DND-41 (cell line): ENCODE results near the gene TMEM131L.

Source experiments
- EZH2 ChIP-seq: IDR thresholded peaks from 3 replicates; pipeline ENCODE4 v1.6.1; 2012; ENCODE audit warnings: borderline replicate concordance, low read depth, mild to moderate bottlenecking, moderate library complexity, low read length, inconsistent platforms; ENCODE audit not compliant: severe bottlenecking
- TF ChIP-seq, protein P1 (sequence below): IDR thresholded peaks from 2 replicates; pipeline ENCODE4 v1.5.1; 2012; ENCODE audit warnings: borderline replicate concordance, low read length, moderate library complexity, mild to moderate bottlenecking; ENCODE audit not compliant: poor library complexity, severe bottlenecking; ENCODE audit errors: extremely low read depth

DNA sequence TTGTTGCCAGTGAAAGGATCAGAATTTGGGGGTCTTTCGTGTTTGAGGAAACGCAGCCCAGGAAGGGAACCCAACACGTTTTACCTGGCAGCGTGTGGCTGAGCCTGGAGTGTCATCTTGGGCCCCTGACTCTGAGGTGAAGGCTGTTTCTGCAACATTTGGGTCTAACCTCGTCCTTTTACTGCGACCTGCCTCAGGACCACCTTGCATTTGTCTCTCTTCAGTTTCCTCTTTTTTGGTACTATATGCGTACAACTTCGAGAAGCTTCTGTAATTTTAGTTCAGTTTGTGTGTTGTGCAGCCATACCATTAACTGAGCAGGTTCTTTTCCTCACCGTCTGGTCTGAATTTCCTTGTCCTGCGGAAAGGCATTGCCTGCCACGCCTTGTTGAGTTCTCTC, 61.5 kb downstream of the TMEM131L start:
- TF ChIP-seq, protein P1, sequence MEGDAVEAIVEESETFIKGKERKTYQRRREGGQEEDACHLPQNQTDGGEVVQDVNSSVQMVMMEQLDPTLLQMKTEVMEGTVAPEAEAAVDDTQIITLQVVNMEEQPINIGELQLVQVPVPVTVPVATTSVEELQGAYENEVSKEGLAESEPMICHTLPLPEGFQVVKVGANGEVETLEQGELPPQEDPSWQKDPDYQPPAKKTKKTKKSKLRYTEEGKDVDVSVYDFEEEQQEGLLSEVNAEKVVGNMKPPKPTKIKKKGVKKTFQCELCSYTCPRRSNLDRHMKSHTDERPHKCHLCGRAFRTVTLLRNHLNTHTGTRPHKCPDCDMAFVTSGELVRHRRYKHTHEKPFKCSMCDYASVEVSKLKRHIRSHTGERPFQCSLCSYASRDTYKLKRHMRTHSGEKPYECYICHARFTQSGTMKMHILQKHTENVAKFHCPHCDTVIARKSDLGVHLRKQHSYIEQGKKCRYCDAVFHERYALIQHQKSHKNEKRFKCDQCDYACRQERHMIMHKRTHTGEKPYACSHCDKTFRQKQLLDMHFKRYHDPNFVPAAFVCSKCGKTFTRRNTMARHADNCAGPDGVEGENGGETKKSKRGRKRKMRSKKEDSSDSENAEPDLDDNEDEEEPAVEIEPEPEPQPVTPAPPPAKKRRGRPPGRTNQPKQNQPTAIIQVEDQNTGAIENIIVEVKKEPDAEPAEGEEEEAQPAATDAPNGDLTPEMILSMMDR: no peak
- no peak for TF ChIP-seq EZH2
